ENCODE measurements around the gene PPDPF.

- TF ChIP-seq EZH2 (IDR thresholded peaks at IDR 0.05), result no peak
- TF ChIP-seq CTCF (IDR thresholded peaks at IDR 0.05), result no peak
- TF ChIP-seq EZH2phosphoT487 (IDR thresholded peaks at IDR 0.05), result no peak
These were observed 21.1 kb upstream of the PPDPF start for GRCh38 chr20:63499338-63499969.
